GM12891 (cell line): ENCODE measurements around the gene NELFCD.

ENCODE experiments used
- POLR2A ChIP-seq: IDR thresholded peaks from 2 replicates; pipeline ENCODE4 v1.6.1; 2011; ENCODE audit warnings: low read depth, low read length, control low read depth
- POLR2AphosphoS5 ChIP-seq: IDR thresholded peaks from 2 replicates; pipeline ENCODE4 v1.6.1; 2011; ENCODE audit warnings: low read depth, low read length, control low read depth

GRCh38 chr20:59028812-59029211 lies 47.8 kb downstream of the NELFCD start:
- TF ChIP-seq POLR2AphosphoS5 (no peak), POLR2A (no peak)
